Measurements from ENCODE around the gene TSNAX.
"Not testable (repeated sequence)": the region's sequence is repeated elsewhere in the genome, so short reads cannot be mapped to it uniquely, and the experiment has no call there.

DNA sequence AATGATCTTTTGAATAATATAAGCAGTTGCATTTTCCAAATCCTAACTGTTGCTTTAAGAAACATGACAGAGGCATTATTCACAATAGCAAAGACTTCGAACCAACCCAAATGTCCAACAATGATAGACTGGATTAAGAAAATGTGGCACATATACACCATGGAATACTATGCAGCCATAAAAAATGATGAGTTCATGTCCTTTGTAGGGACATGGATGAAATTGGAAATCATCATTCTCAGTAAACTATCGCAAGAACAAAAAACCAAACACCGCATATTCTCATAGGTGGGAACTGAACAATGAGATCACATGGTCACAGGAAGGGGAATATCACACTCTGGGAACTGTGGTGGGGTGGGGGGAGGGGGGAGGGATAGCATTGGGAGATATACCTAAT is 41.8 kb downstream of the TSNAX start:
- TF ChIP-seq, protein P1, sequence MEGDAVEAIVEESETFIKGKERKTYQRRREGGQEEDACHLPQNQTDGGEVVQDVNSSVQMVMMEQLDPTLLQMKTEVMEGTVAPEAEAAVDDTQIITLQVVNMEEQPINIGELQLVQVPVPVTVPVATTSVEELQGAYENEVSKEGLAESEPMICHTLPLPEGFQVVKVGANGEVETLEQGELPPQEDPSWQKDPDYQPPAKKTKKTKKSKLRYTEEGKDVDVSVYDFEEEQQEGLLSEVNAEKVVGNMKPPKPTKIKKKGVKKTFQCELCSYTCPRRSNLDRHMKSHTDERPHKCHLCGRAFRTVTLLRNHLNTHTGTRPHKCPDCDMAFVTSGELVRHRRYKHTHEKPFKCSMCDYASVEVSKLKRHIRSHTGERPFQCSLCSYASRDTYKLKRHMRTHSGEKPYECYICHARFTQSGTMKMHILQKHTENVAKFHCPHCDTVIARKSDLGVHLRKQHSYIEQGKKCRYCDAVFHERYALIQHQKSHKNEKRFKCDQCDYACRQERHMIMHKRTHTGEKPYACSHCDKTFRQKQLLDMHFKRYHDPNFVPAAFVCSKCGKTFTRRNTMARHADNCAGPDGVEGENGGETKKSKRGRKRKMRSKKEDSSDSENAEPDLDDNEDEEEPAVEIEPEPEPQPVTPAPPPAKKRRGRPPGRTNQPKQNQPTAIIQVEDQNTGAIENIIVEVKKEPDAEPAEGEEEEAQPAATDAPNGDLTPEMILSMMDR (IDR thresholded peaks at IDR 0.05) = not testable (repeated sequence)
- not testable (repeated sequence) for TF ChIP-seq POLR2A (IDR thresholded peaks at IDR 0.05)

Data from Peyer's patch (tissue), 4 donors.